NB4 (cell line): Measurements from ENCODE around the gene TNFSF13.

ENCODE experiments used
- POLR2A ChIP-seq: IDR thresholded peaks from 2 replicates; pipeline ENCODE4 v1.6.1; 2011; ENCODE audit warnings: mild to moderate bottlenecking; ENCODE audit not compliant: insufficient read length; ENCODE audit errors: extremely low read depth
- TF ChIP-seq, protein P1 (sequence below): IDR thresholded peaks from one replicate; pipeline ENCODE4 v1.5.1; 2012; ENCODE audit warnings: low read depth, low read length
- TF ChIP-seq, protein P2 (sequence below): IDR thresholded peaks from 2 replicates; pipeline ENCODE4 v1.6.1; 2011; ENCODE audit warnings: low read depth, low read length

DNA sequence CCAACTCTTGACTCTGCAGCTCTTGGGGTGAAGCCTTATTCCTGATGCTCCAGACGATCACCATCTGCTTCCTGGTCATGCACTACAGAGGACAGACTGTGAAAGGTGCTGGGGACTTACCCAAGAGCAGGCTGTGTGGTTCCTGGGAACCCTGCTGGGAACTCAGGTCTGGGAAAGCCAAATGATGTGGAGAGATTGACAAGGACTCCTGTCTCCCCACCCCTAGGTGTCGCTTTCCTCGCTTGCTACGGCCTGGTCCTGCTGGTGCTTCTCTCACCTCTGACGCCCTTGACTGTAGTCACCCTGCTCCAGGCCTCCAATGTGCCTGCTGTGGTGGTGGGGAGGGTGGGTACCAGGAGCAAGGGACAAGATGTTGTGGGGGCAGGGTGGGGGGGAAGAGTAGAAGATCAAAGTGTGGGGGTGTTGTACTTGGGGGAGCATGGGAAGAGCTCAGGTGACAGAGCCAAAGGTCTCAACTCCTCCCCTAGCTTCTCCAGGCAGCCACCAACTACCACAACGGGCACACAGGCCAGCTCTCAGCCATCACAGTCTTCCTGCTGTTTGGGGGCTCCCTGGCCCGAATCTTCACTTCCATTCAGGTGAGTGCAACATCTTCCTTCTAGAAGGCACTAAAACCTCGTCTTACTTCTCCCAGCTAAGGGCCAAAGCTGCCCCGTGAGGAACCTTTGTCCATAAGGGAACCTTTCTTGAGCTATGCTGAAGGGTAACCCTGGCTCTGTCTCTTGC, 28.3 kb downstream of the TNFSF13 start:
- TF ChIP-seq, protein P1, sequence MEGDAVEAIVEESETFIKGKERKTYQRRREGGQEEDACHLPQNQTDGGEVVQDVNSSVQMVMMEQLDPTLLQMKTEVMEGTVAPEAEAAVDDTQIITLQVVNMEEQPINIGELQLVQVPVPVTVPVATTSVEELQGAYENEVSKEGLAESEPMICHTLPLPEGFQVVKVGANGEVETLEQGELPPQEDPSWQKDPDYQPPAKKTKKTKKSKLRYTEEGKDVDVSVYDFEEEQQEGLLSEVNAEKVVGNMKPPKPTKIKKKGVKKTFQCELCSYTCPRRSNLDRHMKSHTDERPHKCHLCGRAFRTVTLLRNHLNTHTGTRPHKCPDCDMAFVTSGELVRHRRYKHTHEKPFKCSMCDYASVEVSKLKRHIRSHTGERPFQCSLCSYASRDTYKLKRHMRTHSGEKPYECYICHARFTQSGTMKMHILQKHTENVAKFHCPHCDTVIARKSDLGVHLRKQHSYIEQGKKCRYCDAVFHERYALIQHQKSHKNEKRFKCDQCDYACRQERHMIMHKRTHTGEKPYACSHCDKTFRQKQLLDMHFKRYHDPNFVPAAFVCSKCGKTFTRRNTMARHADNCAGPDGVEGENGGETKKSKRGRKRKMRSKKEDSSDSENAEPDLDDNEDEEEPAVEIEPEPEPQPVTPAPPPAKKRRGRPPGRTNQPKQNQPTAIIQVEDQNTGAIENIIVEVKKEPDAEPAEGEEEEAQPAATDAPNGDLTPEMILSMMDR: peak; percentile 1
- TF ChIP-seq POLR2A: no peak
- TF ChIP-seq, protein P2, sequence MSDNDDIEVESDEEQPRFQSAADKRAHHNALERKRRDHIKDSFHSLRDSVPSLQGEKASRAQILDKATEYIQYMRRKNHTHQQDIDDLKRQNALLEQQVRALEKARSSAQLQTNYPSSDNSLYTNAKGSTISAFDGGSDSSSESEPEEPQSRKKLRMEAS: no peak
